Activated T-helper 9 cell treated with anti-CD3 and anti-CD28 coated beads, Interleukin-2, amount 50 U/mL, for 16 hours (primary cell): ENCODE measurements around the gene FNDC1.

ENCODE experiments used
- DNase-seq: peaks from one replicate; pipeline ENCODE4 v3.0.0-alpha.2; 2020; ENCODE audit warnings: low read depth

The FNDC1 gene

DNA sequence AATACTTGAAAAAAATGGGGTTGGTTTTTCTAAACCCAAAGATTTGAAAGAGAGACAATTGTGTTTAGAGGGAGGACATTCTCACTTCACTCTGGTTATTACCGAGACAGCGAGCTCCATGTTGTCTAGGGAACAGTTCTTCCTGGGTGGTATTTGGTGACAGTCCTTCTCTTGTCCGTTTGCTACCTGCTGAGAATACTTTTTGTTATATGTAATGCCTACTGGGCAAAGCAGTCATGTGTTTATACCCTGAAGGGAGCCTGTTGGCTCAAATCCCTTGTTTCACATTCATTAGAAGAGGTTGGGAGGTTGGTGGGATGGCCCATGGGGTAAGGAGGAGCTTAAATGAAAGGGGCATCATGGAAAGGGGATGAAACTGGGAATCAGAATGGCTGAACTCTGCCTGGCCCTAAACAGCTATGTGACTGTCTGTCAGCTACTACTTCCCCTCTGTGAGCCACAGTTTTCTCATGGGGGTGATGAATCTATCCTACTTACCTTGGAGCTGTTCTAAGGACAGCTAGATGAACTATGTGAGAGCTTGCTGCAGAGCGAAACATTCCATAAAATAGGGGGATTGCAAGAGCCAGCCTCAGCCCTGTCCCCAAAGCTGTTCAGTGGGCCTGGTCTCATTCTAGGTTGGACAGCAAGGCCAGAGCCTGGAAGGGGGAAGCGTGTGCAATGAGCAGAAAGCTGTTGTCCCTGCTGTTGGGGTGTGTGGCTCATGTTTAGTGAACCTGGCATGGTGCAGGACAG lies 43.5 kb downstream of the FNDC1 start:
- DNase-seq = no peak

DNA sequence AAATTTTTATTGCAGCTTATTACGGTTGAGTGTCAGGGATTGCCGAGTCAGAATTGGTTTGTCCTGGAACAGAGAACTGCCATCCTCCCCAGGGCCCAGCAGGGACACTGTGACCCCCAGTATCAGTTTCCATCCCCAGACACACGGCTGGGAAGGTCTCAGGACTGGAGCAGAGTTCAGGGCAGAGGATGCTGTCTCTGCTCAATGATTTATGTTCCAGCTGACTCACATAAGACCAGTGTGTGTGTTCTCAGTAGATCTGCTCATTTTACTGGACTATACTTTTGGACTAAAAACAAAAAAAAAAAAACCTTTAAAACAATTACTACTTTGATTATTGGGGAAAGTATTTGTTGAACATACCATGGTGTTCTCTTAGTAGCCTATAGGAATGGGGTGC lies 44.2 kb downstream of the FNDC1 start:
- DNase-seq = no peak

DNA sequence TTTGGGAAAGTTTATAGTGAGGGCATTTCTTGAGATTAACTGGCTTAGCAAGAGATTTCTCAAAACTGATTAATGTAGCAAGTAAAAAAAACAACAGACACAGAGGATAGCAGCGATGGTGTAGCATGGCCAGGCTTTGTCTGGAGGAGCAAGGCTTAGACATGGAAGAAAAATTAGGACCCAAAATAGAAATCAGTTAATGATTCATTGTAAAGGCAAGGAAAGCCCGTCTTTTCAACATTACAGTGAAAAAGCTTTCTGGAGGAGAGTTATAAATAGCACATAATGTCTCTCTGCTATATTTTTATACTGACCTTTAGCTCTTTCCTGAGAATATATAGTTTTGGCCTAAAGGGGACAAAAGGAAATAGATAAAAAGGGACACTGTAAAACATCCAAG lies 45.1 kb downstream of the FNDC1 start:
- DNase-seq = no peak

DNA sequence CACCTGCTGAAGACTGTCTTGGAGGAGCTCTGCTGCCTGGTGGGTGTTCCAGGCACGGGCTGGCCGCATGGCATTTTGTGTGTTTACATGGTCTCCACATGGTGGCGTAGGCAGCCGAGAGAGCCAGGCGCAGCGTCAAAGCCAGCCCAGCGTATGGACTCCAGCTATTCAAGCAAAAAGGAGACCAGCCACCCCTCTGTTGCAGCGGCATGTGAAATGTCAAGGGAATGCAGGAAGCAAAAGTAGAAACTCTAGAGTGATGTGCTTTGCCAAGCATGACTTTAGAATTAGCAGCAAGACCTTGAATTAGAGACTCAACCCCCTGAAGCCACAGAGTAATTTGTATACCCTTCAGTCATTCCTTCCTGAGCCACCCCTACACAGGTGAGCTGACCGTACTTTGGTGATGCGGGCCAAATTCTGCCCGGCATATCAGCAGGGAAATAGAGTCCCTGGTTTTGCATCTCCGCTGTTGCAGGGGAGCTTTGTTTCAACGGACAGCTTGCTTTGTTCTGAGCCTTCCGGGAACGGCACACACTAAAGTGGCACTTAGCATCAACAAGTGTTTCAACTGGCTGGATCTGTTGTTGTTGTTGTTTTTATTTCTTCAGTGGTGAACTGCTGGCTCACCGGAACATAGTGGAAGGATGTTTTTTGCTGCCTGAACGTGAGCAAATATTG lies 48.5 kb downstream of the FNDC1 start:
- no peak for DNase-seq

DNA sequence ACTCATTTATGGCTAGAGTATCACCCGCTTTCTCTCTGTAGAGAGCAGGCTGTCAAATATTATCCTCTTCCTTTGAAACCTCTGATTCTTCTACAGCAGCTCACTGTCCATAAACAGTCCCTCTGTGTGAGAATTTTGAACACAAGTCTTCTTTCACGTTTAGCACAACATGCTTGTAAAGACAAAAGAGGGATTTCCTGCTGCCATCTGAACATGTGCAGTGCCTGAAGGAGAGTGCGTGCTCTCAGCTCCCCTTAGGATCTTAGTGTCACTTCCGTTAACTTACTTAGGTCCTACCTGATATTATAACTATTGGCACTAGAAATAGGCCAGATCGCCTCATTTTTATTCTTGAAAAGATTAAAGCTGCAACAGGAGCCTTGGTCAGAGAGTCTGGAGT lies 50.9 kb downstream of the FNDC1 start:
- DNase-seq = no peak

DNA sequence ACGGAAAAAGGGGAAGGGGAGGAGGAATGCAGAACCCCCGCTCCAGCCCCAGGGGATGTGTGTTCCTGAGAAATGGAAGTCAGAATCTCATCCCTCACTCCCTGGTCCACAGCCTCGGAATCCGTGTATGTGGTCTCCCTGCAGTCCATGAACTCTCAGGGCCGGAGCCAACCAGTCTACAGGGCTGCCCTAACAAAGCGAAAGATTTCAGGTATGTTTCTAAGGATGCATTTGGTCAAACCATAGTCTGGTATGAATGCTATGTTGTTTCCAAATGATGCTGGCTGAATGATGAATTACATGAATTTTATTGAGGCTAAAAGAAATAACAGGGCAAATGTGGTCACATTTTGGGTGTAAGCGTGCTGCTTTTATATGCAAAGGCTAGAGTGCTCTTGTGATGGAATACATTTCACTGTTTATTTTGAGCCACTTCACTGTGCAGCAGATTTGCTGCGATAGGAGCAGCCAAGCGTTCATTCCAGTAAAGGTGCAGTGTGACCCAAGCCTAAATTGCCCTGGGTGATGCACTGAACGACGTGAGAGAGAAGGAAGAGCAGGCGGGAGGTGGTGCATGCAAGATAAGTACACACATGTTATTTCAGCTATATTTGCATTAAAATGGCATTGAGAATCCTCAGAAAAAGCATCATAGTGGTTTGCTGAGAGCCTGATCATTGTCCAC lies 52.4 kb downstream of the FNDC1 start:
- DNase-seq = no peak

DNA sequence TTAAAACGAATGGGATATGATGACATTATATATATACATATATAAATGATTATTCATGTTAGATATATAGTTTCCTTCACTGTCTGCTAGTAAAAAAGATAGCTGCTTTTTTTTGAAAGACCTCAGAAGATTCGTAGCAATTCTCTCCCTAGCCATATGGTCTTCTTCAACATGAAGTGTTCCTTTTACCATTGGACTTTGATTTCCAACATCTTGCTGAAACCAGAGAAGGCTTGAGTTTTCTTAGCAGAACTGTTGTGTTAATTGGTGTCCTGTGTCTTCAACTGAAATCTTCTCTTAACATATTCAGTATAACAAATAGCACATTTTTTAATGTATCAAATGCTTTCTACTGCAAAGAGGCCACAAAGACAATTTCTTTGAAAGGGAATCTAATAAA lies 55.3 kb downstream of the FNDC1 start:
- DNase-seq = no peak

DNA sequence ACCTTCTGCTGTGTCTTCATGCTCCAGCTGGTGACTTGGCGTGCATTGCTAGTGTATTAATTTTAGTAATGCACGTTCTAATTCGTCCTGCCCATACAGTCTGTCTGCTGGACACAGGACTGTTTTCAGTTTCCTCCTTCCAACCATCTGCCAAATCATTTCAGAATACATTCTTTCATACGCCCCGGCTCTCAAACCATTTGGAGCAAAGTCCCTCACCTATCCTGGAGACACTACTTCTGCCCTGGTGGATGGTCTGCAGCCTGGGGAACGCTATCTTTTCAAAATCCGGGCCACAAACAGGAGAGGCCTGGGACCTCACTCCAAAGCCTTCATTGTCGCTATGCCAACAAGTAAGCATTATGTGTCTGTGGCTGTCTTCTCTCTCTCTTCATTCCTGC lies 60.5 kb downstream of the FNDC1 start:
- DNase-seq = no peak

DNA sequence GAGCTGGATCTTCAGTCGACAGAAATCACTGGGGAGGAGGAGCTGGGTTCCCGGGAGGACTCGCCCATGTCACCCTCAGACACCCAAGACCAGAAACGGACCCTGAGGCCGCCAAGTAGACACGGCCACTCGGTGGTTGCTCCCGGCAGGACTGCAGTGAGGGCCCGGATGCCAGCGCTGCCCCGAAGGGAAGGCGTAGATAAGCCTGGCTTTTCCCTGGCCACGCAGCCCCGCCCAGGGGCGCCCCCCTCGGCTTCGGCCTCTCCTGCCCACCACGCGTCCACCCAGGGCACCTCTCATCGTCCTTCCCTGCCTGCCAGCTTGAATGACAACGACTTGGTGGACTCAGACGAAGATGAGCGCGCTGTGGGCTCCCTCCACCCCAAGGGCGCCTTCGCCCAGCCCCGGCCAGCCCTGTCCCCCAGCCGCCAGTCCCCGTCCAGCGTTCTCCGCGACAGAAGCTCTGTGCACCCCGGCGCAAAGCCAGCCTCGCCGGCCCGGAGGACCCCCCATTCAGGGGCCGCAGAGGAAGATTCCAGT lies 63.0 kb downstream of the FNDC1 start:
- no peak for DNase-seq

DNA sequence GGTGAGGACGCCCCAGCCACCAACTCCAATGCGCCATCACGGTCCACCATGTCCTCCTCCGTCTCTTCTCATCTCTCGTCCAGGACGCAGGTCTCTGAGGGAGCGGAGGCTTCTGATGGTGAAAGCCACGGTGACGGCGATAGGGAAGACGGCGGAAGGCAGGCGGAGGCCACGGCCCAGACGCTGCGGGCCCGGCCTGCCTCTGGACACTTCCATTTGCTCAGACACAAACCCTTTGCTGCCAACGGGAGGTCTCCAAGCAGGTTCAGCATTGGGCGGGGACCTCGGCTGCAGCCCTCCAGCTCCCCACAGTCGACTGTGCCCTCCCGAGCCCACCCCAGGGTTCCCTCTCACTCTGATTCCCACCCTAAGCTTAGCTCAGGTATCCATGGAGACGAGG lies 63.6 kb downstream of the FNDC1 start:
- no peak for DNase-seq

DNA sequence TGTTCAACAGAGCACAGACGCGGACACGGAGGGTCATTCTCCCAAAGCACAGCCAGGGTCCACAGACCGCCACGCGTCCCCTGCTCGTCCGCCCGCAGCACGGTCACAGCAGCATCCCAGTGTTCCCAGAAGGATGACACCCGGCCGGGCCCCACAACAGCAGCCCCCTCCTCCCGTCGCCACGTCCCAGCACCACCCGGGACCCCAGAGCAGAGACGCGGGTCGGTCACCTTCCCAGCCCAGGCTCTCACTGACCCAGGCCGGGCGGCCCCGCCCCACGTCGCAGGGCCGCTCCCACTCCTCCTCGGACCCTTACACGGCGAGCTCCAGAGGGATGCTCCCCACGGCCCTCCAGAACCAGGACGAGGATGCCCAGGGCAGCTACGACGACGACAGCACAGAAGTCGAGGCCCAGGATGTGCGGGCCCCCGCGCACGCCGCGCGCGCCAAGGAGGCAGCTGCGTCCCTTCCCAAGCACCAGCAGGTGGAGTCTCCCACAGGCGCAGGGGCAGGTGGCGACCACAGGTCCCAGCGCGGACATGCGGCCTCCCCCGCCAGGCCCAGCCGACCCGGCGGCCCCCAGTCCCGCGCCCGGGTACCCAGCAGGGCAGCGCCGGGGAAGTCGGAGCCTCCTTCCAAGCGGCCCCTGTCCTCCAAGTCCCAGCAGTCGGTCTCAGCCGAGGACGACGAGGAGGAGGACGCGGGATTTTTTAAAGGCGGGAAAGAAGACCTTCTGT lies 64.3 kb downstream of the FNDC1 start:
- DNase-seq = no peak

DNA sequence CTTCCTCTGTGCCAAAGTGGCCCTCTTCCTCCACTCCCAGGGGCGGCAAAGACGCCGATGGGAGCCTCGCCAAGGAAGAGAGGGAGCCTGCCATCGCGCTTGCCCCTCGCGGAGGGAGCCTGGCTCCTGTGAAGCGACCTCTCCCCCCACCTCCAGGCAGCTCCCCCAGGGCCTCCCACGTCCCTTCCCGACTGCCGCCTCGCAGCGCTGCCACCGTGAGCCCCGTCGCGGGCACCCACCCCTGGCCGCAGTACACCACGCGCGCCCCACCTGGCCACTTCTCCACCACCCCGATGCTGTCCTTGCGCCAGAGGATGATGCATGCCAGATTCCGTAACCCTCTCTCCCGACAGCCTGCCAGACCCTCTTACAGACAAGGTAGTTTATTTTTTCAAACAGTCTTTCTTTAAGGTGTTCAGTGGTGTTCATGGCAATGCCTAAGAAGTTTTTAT lies 64.9 kb downstream of the FNDC1 start:
- DNase-seq = no peak

DNA sequence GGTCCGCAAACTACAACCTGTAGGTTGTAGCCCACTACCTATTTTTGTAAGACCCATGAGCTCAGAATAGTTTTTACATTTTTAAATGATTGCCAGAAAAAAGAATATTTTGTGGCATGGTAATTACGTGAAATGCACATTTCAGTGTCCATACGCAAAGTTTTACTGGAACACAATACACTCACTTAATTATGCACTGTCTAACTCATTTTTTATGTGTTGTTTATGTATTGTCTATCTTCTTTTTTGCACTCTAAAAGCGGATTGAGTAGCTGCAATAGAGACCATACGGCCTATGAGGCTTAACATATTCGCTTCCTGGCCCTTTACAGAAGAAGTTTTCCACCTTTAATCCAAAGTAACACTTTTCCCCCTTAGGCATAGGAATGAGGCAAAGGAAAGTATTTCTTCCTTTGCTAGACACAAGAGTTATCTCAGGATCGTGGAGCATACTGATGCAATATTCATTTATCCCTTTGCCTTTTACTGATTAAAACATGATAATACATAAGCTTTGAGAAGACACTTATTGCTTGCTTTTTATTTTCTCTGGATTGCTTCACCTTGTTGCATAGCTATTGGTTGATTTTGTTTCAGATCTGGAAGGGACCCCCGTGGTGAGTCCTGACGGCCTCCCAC lies 69.8 kb downstream of the FNDC1 start:
- no peak for DNase-seq

DNA sequence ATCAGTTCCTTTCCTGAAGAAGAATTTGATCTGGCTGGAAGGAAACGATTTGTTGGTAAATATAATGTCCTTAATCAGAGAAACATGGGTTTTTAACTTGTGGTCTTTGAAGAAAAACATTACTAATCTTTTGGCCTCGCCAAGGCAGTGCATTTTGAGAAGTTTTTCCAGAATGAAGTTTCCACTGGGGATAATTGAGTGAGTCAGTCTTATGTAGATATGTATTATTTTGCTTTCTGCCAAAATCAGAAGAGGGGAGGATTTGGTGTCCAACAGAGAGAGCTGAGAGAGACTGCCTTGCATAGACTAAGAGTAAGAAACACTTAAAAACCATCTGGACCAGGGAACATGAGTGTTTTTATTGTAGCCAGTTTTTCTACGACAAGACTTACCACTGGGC lies 79.9 kb downstream of the FNDC1 start:
- no peak for DNase-seq

DNA sequence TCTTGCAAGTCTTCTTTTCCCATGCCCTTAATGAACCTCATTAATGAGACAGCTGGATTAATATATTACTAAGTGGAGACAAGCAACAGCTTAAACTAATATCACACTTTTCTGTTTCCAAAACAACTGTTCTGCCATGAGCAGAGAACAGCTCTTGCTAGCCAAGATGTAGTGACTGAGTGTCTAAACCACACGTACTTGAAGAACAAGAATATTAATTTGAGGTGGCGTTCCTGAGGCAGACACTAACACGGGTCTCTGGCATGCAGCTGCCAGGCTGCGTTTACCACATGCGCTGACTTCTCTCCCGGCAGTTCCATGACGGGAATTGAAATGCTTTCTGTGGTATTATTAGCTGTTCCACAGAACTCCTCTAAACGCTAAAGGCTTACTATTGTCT lies 80.6 kb downstream of the FNDC1 start:
- no peak for DNase-seq

DNA sequence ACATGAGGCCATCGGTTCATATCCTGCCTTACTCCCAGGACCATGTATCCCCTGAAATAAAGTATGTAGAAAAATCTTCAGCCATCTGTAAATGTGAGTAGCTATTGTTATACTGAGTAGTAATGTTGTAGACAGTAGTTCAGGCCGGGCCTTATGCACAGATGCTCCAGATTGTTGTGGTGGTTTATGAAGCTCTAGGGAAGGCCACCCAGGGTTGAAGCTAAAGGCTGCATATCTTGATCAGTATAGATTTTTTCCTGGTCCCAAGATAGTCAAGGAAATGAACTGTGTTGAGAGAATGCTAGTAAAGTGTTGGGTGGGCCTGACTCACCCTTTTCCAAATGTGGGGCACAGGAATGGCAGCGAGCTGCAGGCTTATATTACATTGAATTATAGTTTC lies 81.4 kb downstream of the FNDC1 start:
- DNase-seq = no peak

DNA sequence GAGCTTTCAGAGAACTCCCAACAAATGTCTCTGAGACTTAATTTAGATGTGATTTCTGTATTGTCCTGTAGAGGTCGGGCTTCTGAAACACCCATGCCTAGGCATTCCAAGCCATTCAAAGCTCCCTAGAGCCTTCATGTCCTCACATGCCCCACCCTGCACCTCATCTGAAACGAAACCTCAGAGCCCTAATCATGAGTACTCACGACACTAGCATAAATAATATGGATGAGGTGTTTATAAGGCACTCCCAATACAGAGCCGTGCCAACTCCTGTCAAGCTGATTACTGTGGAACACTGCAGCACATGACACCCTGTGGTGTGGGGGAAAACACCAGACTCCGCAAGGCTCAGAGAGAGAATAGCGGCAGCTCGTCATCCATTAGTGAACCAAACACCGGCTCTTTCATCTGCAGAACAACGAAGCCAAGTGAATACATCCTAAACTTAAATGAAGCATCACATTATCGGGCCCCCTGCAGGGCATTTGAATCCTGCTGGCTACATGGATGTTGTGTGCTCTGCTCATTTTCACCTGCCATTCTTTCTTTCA lies 83.8 kb downstream of the FNDC1 start:
- no peak for DNase-seq

DNA sequence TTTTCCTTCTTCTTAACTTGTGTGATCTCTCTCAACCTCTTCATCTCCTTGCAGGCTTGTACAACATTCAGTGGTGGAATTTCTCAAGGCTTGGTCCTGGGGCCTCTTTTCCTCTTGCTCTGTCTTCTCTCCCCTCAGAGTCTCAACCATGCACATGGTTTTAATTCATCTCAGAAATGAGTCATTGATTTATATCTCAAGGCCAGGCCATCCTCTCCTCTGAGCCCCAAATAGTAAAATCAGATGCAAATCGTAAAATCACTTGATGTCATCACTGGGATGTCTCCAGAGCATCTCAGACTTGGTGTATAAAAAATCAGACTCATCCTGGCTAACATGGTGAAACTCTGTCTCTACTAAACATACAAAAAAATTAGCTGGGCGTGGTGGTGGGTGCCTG lies 85.0 kb downstream of the FNDC1 start:
- DNase-seq = no peak

DNA sequence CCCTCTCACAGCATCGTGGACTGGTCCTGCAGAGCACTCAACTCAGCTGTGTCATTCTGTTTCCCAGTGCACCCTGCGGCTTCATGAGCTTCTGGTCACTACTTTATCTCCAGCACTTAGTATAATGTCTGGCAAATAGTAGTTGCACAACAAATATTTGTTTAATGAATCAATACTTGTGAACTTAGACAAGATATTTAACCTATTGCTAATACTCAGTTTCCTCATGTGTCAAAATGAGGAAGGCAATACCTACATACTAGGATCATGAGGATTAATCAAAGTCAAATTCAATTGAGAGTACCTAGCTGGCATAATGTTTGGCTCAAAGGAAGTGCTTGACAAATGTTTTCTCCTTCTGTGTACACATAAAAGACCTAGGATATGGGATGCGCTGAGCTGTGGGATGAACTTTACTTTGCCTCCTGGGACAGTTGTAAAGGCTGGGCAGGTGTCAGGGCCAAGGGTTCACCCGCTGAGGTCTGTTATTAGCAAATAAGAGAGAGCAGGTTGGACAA lies 86.3 kb downstream of the FNDC1 start:
- no peak for DNase-seq

DNA sequence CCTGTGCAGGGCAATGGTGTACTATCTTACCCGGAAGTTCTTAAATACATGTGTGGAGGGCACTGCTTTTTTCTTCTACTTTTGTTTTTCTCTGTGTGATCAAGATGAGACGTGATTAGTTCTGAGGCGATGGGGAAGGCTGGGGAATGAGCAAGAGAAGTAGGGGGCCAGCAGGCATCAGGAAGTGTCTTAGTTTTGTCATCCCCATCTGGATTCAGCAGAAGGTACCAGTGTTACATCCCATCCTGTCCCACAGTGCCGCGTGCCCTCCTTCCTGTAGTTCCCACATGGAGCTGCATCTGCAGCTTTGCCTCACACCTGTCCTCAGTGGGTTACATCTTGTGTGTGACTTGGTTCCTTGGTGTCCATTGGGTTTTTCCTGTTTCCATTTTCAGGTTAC lies 86.9 kb downstream of the FNDC1 start:
- no peak for DNase-seq

DNA sequence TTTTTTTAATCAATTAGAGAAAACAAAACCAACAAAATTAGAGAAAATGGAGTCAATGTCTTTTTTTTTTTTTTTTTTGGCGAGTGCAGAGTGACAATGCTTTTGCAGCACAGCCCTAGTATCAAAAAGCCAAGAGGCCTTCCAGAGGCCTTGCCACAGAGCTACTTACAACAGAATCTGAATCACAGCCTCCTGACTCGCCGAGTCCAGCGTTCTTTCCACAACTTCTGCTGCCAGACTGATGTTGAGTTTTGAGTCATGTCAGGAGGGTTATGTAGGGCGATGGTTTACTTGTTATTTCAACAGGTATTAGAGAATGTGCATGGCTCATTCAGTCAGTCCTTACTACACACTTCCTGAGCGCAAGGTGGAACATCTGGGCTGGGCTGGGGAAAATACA lies 88.6 kb downstream of the FNDC1 start:
- no peak for DNase-seq
